Stimulated activated CD4-positive, alpha-beta T cell treated with anti-CD3 and anti-CD28 coated beads, Interleukin-15, amount 100 ng/mL, for 1 hour (primary cell): Measurements from ENCODE around the gene CHD3.

Experiments used
- DNase-seq, 2 donors: peaks; one replicate each; pipeline ENCODE4 v3.0.0-alpha.2; 2020; ENCODE audit warnings: low read depth in 1 of 2, low spot score in 1 of 2

Gene CHD3

GRCh38 chr17:7864995-7865650 is 23.5 kb upstream of the CHD3 start:
- DNase-seq = no peak

- DNase-seq = no peak
Observed at GRCh38 chr17:7867881-7868329, 20.7 kb upstream of the CHD3 start.

GRCh38 chr17:7873051-7873450 is 15.5 kb upstream of the CHD3 start:
- no peak for DNase-seq

- DNase-seq = no peak
Observed at GRCh38 chr17:7875804-7876370, 12.7 kb upstream of the CHD3 start.

- no peak for DNase-seq
Observed at GRCh38 chr17:7878234-7878633, 10.4 kb upstream of the CHD3 start.

GRCh38 chr17:7880076-7880868 is 8.3 kb upstream of the CHD3 start:
- DNase-seq = no peak

GRCh38 chr17:7881276-7882054 is 7.1 kb upstream of the CHD3 start:
- DNase-seq = no peak

- DNase-seq = no peak
Observed at GRCh38 chr17:7882068-7882467, 6.5 kb upstream of the CHD3 start.

GRCh38 chr17:7882629-7883028 is 6.0 kb upstream of the CHD3 start:
- no peak for DNase-seq

GRCh38 chr17:7883781-7884386 is 4.7 kb upstream of the CHD3 start:
- no peak for DNase-seq

GRCh38 chr17:7884581-7885366 is 3.8 kb upstream of the CHD3 start:
- DNase-seq = peak in 1 of 2 donors; percentile 23

GRCh38 chr17:7885367-7886226 is 3.0 kb upstream of the CHD3 start:
- peak; percentile 16 to 31 for DNase-seq

GRCh38 chr17:7886227-7887037 is 2.2 kb upstream of the CHD3 start:
- DNase-seq = peak; percentile 16 to 32

- no peak for DNase-seq
Observed at GRCh38 chr17:7887038-7887481, 1.5 kb upstream of the CHD3 start.

- peak; percentile 76 to 77 for DNase-seq
Observed at GRCh38 chr17:7887482-7888183, 956 bp upstream of the CHD3 start.

- no peak for DNase-seq
Observed at GRCh38 chr17:7889166-7889955, 772 bp downstream of the CHD3 start.
